Sigmoid colon (tissue), 7 donors: ENCODE results near the gene SDHAF2. TPM values are rescaled to one million over a fixed set of nuclear protein-coding genes. Genes with fewer than 3 reads are reported as not detected.

ENCODE experiments used
- DNase-seq: peaks from one replicate; pipeline ENCODE4 v3.0.0-alpha.2; 2019
- H3K27ac ChIP-seq, 4 donors: fragments of 200-600 bp; sonication (generic); one replicate each; pipeline ENCODE4 v1.5.1; 2016 to 2019; ENCODE audit warnings: mild to moderate bottlenecking in 1 of 4
- H3K27me3 ChIP-seq, 3 donors: fragments of 200-600 bp; sonication (generic); one replicate each; pipeline ENCODE4 v1.5.1; 2019; ENCODE audit warnings: mild to moderate bottlenecking in 1 of 3
- H3K36me3 ChIP-seq, 4 donors: fragments of 200-600 bp; sonication (generic); one replicate each; pipeline ENCODE4 v1.5.1; 2016 to 2019
- H3K4me1 ChIP-seq, 4 donors: fragments of 200-600 bp; sonication (generic); one replicate each; pipeline ENCODE4 v1.5.1; 2017 to 2019
- H3K4me3 ChIP-seq, 4 donors: fragments of 200-600 bp; sonication (generic); one replicate each; pipeline ENCODE4 v1.5.1; 2017 to 2019; ENCODE audit warnings: mild to moderate bottlenecking in 2 of 4, moderate library complexity in 1 of 4
- H3K9me3 ChIP-seq, 4 donors: fragments of 200-600 bp in 3 of 4; sonication (generic) in 3 of 4; one replicate each; pipeline versions ENCODE4 v1.5.1 to v1.6.1; 2013 to 2019
- CTCF ChIP-seq, 4 experiments: fragments of 450-650 bp in 3 of 4; fragments of 200-600 bp in 1 of 4; IDR thresholded peaks; one replicate each; pipeline ENCODE4 v1.5.1; 2016 to 2019; ENCODE audit warnings: antibody characterized with exemption in 4 of 4, mild to moderate bottlenecking in 3 of 4, moderate library complexity in 2 of 4
- EP300 ChIP-seq, 4 donors: sonication (generic); formaldehyde crosslinking; IDR thresholded peaks; one replicate each; pipeline ENCODE4 v1.6.1; 2017; ENCODE audit warnings: antibody characterized with exemption in 4 of 4
- POLR2A ChIP-seq, 2 donors: fragments of 450-650 bp; IDR thresholded peaks; one replicate each; pipeline ENCODE4 v1.6.1; 2016; ENCODE audit warnings: antibody characterized with exemption in 2 of 2, mild to moderate bottlenecking in 2 of 2, moderate library complexity in 2 of 2
- POLR2AphosphoS5 ChIP-seq, 4 donors: sonication (generic); formaldehyde crosslinking; IDR thresholded peaks; one replicate each; pipeline ENCODE4 v1.6.1; 2017; ENCODE audit warnings: antibody characterized with exemption in 4 of 4
- WGBS, 2 donors: extraction: QIAGEN DNeasy Blood & Tissue Kit; methylation state at CpG; one replicate each; pipeline ENCODE4 v1.1.7; 2013; 5-methylcytosine and 5-hydroxymethylcytosine counted together
- intact Hi-C: fragments of 100-400 bp; cut with DNase I; formaldehyde crosslinking; loops from one replicate; pipeline ENCODE4 v1.15.1; 2023
- polyA plus RNA-seq, 3 donors: library from polyadenylated mRNA; stranded (reverse); fragments of 200-250 nt; gene quantifications; one replicate each; pipeline ENCODE4 v1.2.3, GENCODE V29; 2013
- total RNA-seq, 4 donors: library from RNA; depleted of rRNA; stranded (reverse); fragments of >200 nt; gene quantifications; one replicate each; pipeline ENCODE4 v1.1.0, GENCODE V29; 2016
- donor health status: healthy with polysubstance abuse.
- donor health status: Bipolar disorder and iron deficiency.
- donor health status: healthy.

The SDHAF2 gene
- total and polyA plus RNA-seq, 7 donors = 27.3 to 97.3 (median 61.7) TPM

- intact Hi-C loops = no loop called here
- no peak for DNase-seq
- Histone ChIP-seq H3K4me3 (no peak overlapping the region), H3K27me3 (no peaks in the 10 kb centered on the region), H3K27ac (no peak overlapping the region), H3K36me3 (peaks cover 59 to 100% (median 87%) of the 10 kb centered on the region in 4 donors), H3K4me1 (no peaks in the 10 kb centered on the region), H3K9me3 (no peaks in the 10 kb centered on the region)
- no peak for TF ChIP-seq POLR2AphosphoS5 (IDR thresholded peaks at IDR 0.05)
- TF ChIP-seq POLR2A (IDR thresholded peaks at IDR 0.05) = no peak
- TF ChIP-seq EP300 (IDR thresholded peaks at IDR 0.05) = no peak
- TF ChIP-seq CTCF (IDR thresholded peaks at IDR 0.05) = no peak
- WGBS, 2 donors = 65 to 84% methylated on average over 2 of the region's 2 CpGs
Measured at GRCh38 chr11:61414547-61414946, 15.4 kb upstream of the SDHAF2 start.

GRCh38 chr11:61415381-61415780, 14.5 kb upstream of the SDHAF2 start:
- no peaks in the 10 kb centered on the region for H3K9me3 ChIP-seq
- H3K27ac ChIP-seq = no peak overlapping the region
- H3K4me1 ChIP-seq = no peaks in the 10 kb centered on the region
- 95 to 98% methylated on average over 6 of the region's 6 CpGs for WGBS, 2 donors
- no peaks in the 10 kb centered on the region for H3K27me3 ChIP-seq
- H3K36me3 ChIP-seq = peaks cover 59 to 100% (median 87%) of the 10 kb centered on the region in 4 donors
- no peak overlapping the region for H3K4me3 ChIP-seq
- TF ChIP-seq POLR2A (IDR thresholded peaks at IDR 0.05) = no peak
- no peak for TF ChIP-seq POLR2AphosphoS5 (IDR thresholded peaks at IDR 0.05)
- TF ChIP-seq CTCF (IDR thresholded peaks at IDR 0.05) = no peak
- no peak for TF ChIP-seq EP300 (IDR thresholded peaks at IDR 0.05)
- intact Hi-C loops = no loop called here
- DNase-seq = no peak

GRCh38 chr11:61416941-61417340, 13.0 kb upstream of the SDHAF2 start:
- WGBS, 2 donors = 74 to 85% methylated on average over 3 of the region's 3 CpGs
- Histone ChIP-seq H3K27ac (no peak overlapping the region), H3K9me3 (no peaks in the 10 kb centered on the region), H3K4me3 (no peak overlapping the region), H3K36me3 (peaks cover 46 to 100% (median 83%) of the 10 kb centered on the region in 4 donors), H3K27me3 (no peaks in the 10 kb centered on the region), H3K4me1 (no peaks in the 10 kb centered on the region)
- TF ChIP-seq POLR2A (IDR thresholded peaks at IDR 0.05) = no peak
- TF ChIP-seq EP300 (IDR thresholded peaks at IDR 0.05) = no peak
- no peak for TF ChIP-seq CTCF (IDR thresholded peaks at IDR 0.05)
- TF ChIP-seq POLR2AphosphoS5 (IDR thresholded peaks at IDR 0.05) = no peak
- no peak for DNase-seq
- intact Hi-C loops = no loop called here

- intact Hi-C loops = no loop called here
- Histone ChIP-seq H3K27me3 (no peaks in the 10 kb centered on the region), H3K27ac (no peak overlapping the region), H3K4me3 (no peak overlapping the region), H3K36me3 (peaks cover 44 to 100% (median 77%) of the 10 kb centered on the region in 4 donors), H3K4me1 (no peaks in the 10 kb centered on the region), H3K9me3 (no peaks in the 10 kb centered on the region)
- 70 to 74% methylated on average over 2 of the region's 2 CpGs for WGBS, 2 donors
- no peak for DNase-seq
- TF ChIP-seq CTCF (IDR thresholded peaks at IDR 0.05) = no peak
- no peak for TF ChIP-seq POLR2AphosphoS5 (IDR thresholded peaks at IDR 0.05)
- TF ChIP-seq EP300 (IDR thresholded peaks at IDR 0.05) = no peak
- TF ChIP-seq POLR2A (IDR thresholded peaks at IDR 0.05) = no peak
Measured at GRCh38 chr11:61417670-61418069, 12.3 kb upstream of the SDHAF2 start.

- no peak for TF ChIP-seq EP300 (IDR thresholded peaks at IDR 0.05)
- TF ChIP-seq POLR2A (IDR thresholded peaks at IDR 0.05) = no peak
- TF ChIP-seq POLR2AphosphoS5 (IDR thresholded peaks at IDR 0.05) = no peak
- TF ChIP-seq CTCF (IDR thresholded peaks at IDR 0.05) = no peak
- Histone ChIP-seq H3K4me1 (peaks cover 0 to under 1% (median 0%) of the 10 kb centered on the region in 4 donors), H3K4me3 (no peak overlapping the region), H3K27ac (no peak overlapping the region), H3K36me3 (peaks cover 41 to 97% (median 72%) of the 10 kb centered on the region in 4 donors), H3K9me3 (no peaks in the 10 kb centered on the region), H3K27me3 (no peaks in the 10 kb centered on the region)
- no peak for DNase-seq
- intact Hi-C loops = no loop called here
Measured at GRCh38 chr11:61418136-61418535, 11.8 kb upstream of the SDHAF2 start.
